DND-41 (cell line): Measurements from ENCODE around the gene EXOSC7.

Experiments
- ATAC-seq: fragments of 200-7000 bp; cut with Tn5 transposase; 3 replicates; pipeline ENCODE4 v1.9.1; 2021; ENCODE audit warnings: low read depth; ENCODE audit not compliant: insufficient read depth
- DNase-seq: peaks from one replicate; pipeline ENCODE4 v3.0.0-alpha.2; 2020
- H2AFZ ChIP-seq: 2 replicates; pipeline ENCODE4 v1.6.0; 2012; ENCODE audit warnings: low read depth, low read length
- H3K27ac ChIP-seq: 2 replicates; pipeline ENCODE4 v1.5.1; 2012; ENCODE audit warnings: low read length, inconsistent platforms
- H3K27me3 ChIP-seq: fragments of 200-600 bp; sonication (generic); 2 replicates; pipeline ENCODE4 v1.6.0; 2012; ENCODE audit warnings: low read length, mild to moderate bottlenecking, inconsistent platforms; ENCODE audit not compliant: insufficient read depth, poor library complexity
- H3K36me3 ChIP-seq: 2 replicates; pipeline ENCODE4 v1.5.1; 2012; ENCODE audit warnings: low read length, inconsistent platforms; ENCODE audit not compliant: insufficient read depth
- H3K4me1 ChIP-seq: 2 replicates; pipeline ENCODE4 v1.5.1; 2012; ENCODE audit warnings: mild to moderate bottlenecking, low read length; ENCODE audit not compliant: insufficient read depth
- H3K4me2 ChIP-seq: 2 replicates; pipeline ENCODE4 v1.6.0; 2012; ENCODE audit warnings: mild to moderate bottlenecking, moderate library complexity, low read length, inconsistent platforms; ENCODE audit not compliant: insufficient read depth
- H3K4me3 ChIP-seq, 2 experiments: fragments of 200-600 bp in 1 of 2; shearing (Covaris generic) in 1 of 2; 2 replicates each; pipeline ENCODE4 v1.5.1; 2012 to 2016; ENCODE audit warnings: inconsistent platforms in 2 of 2, low read length in 2 of 2, mild to moderate bottlenecking in 2 of 2, low read depth in 1 of 2, moderate library complexity in 1 of 2
- H3K79me2 ChIP-seq: 2 replicates; pipeline ENCODE4 v1.6.0; 2012; ENCODE audit warnings: low read length, inconsistent platforms; ENCODE audit not compliant: insufficient read depth
- H3K9ac ChIP-seq: 2 replicates; pipeline ENCODE4 v1.6.0; 2012; ENCODE audit warnings: low read depth, mild to moderate bottlenecking, inconsistent platforms, low read length, moderate library complexity
- H3K9me3 ChIP-seq: 2 replicates; pipeline ENCODE4 v1.5.1; 2012; ENCODE audit warnings: low read length, moderate library complexity, mild to moderate bottlenecking, inconsistent platforms; ENCODE audit not compliant: insufficient read depth, severe bottlenecking
- H4K20me1 ChIP-seq: 2 replicates; pipeline ENCODE4 v1.6.0; 2012; ENCODE audit warnings: low read length; ENCODE audit not compliant: insufficient read depth
- EZH2 ChIP-seq: IDR thresholded peaks from 3 replicates; pipeline ENCODE4 v1.6.1; 2012; ENCODE audit warnings: borderline replicate concordance, low read depth, mild to moderate bottlenecking, moderate library complexity, low read length, inconsistent platforms; ENCODE audit not compliant: severe bottlenecking
- TF ChIP-seq, protein P1 (sequence below): IDR thresholded peaks from 2 replicates; pipeline ENCODE4 v1.5.1; 2012; ENCODE audit warnings: borderline replicate concordance, low read length, moderate library complexity, mild to moderate bottlenecking; ENCODE audit not compliant: poor library complexity, severe bottlenecking; ENCODE audit errors: extremely low read depth

Gene EXOSC7

DNA sequence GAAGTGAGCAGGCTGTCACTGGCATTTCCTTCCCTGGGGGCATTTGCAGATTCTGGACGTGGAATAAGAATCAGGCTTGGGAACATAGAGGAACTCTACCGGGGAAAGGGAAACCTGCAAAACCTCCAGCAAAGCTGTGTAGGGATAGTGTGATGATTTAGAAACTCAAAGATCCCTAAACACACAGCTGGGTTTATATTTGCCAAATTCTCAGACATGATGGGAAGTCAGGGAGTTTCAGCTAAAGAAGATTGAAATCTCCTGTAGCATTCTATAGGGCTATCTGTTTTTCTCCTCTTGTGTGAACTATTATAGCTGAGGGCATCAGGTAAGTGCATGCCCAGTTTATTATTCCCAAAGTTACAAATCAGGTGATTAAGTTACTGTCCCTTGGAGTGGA lies 40.9 kb downstream of the EXOSC7 start:
- Histone ChIP-seq H3K4me1 (no peaks in the 10 kb centered on the region), H3K36me3 (peaks cover 18% of the 10 kb centered on the region; the same call in 1 of the 2 replicates)

DNA sequence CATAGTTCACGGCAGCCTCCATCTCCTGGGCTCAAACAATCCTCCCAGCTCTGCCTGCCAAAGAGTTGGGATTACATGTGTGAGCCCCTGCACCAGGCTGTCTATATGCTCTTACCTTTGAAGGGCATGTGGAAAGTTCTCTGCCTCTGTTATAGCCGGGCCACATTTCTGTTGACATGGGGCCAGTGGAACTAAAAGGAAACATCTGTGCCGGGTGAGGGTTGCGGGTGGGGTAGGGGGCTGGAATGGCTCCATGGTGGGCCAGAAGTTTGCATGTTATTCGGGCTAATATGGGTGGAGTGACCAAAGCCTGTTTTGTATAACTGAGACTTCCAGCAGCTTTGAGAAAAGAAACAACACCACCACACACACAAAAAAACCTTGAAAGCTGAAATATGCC lies 41.8 kb downstream of the EXOSC7 start:
- H3K27me3 ChIP-seq = no peaks in the 10 kb centered on the region
- DNase-seq = no peak
- no peaks in the 10 kb centered on the region for H4K20me1 ChIP-seq
- H2AFZ ChIP-seq = no peak overlapping the region
- no peak overlapping the region for H3K4me2 ChIP-seq
- H3K9me3 ChIP-seq = no peaks in the 10 kb centered on the region
- H3K36me3 ChIP-seq = peaks cover 9% of the 10 kb centered on the region; the same call in 1 of the 2 replicates
- no peaks in the 10 kb centered on the region for H3K4me1 ChIP-seq
- H3K4me3 ChIP-seq = no peak overlapping the region
- H3K79me2 ChIP-seq = no peaks in the 10 kb centered on the region
- ATAC-seq = no peak
- TF ChIP-seq, protein P1, sequence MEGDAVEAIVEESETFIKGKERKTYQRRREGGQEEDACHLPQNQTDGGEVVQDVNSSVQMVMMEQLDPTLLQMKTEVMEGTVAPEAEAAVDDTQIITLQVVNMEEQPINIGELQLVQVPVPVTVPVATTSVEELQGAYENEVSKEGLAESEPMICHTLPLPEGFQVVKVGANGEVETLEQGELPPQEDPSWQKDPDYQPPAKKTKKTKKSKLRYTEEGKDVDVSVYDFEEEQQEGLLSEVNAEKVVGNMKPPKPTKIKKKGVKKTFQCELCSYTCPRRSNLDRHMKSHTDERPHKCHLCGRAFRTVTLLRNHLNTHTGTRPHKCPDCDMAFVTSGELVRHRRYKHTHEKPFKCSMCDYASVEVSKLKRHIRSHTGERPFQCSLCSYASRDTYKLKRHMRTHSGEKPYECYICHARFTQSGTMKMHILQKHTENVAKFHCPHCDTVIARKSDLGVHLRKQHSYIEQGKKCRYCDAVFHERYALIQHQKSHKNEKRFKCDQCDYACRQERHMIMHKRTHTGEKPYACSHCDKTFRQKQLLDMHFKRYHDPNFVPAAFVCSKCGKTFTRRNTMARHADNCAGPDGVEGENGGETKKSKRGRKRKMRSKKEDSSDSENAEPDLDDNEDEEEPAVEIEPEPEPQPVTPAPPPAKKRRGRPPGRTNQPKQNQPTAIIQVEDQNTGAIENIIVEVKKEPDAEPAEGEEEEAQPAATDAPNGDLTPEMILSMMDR = no peak
- no peak for TF ChIP-seq EZH2
- H3K9ac ChIP-seq = no peak overlapping the region
- no peak overlapping the region for H3K27ac ChIP-seq

More for the DNA sequence above, 40.9 kb downstream of the EXOSC7 start:
- Histone ChIP-seq H3K27ac (no peak overlapping the region), H3K27me3 (no peaks in the 10 kb centered on the region), H3K79me2 (no peaks in the 10 kb centered on the region), H2AFZ (no peak overlapping the region), H3K4me3 (no peak overlapping the region), H3K9me3 (no peaks in the 10 kb centered on the region), H3K4me2 (no peak overlapping the region), H3K9ac (no peak overlapping the region), H4K20me1 (no peaks in the 10 kb centered on the region)
- DNase-seq = no peak
- TF ChIP-seq EZH2 = no peak
- TF ChIP-seq, protein P1 = no peak
- ATAC-seq = no peak

DNA sequence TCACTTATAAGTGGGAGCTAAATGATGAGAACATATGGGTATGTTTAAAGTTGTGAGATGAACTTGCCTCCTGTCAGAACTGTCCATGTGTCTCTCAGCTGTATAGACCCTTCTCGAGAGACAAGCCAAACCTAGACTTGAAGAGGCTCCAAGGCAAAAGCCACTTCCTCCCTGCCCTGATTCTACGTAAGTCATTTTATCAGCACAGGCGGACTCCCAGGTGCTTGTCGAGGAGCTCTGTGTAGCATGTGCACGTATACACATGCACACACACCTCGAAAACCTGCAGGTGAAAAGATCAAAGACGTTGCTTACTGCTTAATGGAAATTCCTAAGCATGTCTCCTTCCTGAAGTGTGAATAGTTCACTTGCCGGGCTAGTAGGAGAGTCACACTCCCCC lies 44.5 kb downstream of the EXOSC7 start:
- TF ChIP-seq, protein P1 = no peak
- no peak for TF ChIP-seq EZH2

More for the DNA sequence above, 44.5 kb downstream of the EXOSC7 start:
- Histone ChIP-seq H2AFZ (no peak overlapping the region), H3K27ac (no peak overlapping the region), H3K4me3 (no peak overlapping the region), H3K36me3 (no peaks in the 10 kb centered on the region), H3K4me1 (no peaks in the 10 kb centered on the region), H4K20me1 (no peaks in the 10 kb centered on the region), H3K79me2 (no peaks in the 10 kb centered on the region), H3K9me3 (no peaks in the 10 kb centered on the region), H3K4me2 (no peak overlapping the region), H3K27me3 (no peaks in the 10 kb centered on the region), H3K9ac (no peak overlapping the region)
- peak; percentile 77 for ATAC-seq
- peak; percentile 35 for DNase-seq
